Suprapubic skin (tissue), 4 donors: ENCODE data around the gene ORAI1. TPM values are rescaled to one million over a fixed set of nuclear protein-coding genes. Genes with fewer than 3 reads are reported as not detected.
A peak's percentile ranks its signal among the peaks of the same experiment; 100 is the strongest.

Experiments
- DNase-seq, 2 donors: peaks; one replicate each; pipeline ENCODE4 v3.0.0-alpha.2; 2019; ENCODE audit warnings: low spot score in 2 of 2
- H3K27ac ChIP-seq: fragments of 200-600 bp; sonication (generic); one replicate; pipeline ENCODE4 v1.5.1; 2019
- H3K27me3 ChIP-seq: fragments of 200-600 bp; sonication (generic); one replicate; pipeline ENCODE4 v1.5.1; 2019
- H3K36me3 ChIP-seq: fragments of 200-600 bp; sonication (generic); one replicate; pipeline ENCODE4 v1.5.1; 2019
- H3K4me1 ChIP-seq: fragments of 200-600 bp; sonication (generic); one replicate; pipeline ENCODE4 v1.5.1; 2019
- H3K4me3 ChIP-seq: fragments of 200-600 bp; sonication (generic); one replicate; pipeline ENCODE4 v1.5.1; 2019; ENCODE audit warnings: mild to moderate bottlenecking
- H3K9me3 ChIP-seq: fragments of 200-600 bp; sonication (generic); one replicate; pipeline ENCODE4 v1.5.1; 2019
- CTCF ChIP-seq, 2 donors: fragments of 200-600 bp in 1 of 2; fragments of 450-650 bp in 1 of 2; sonication (generic) in 1 of 2; IDR thresholded peaks; one replicate each; pipeline ENCODE4 v1.5.1; 2016 to 2019; ENCODE audit warnings: antibody characterized with exemption in 2 of 2, mild to moderate bottlenecking in 1 of 2, moderate library complexity in 1 of 2
- EP300 ChIP-seq: sonication (generic); formaldehyde crosslinking; IDR thresholded peaks from one replicate; pipeline ENCODE4 v1.6.1; 2017; ENCODE audit warnings: antibody characterized with exemption
- POLR2A ChIP-seq, 2 donors: fragments of 450-650 bp; IDR thresholded peaks; one replicate each; pipeline ENCODE4 v1.6.1; 2017; ENCODE audit warnings: antibody characterized with exemption in 2 of 2, mild to moderate bottlenecking in 2 of 2, moderate library complexity in 2 of 2
- POLR2AphosphoS5 ChIP-seq, 3 donors: sonication (generic); formaldehyde crosslinking; IDR thresholded peaks; one replicate each; pipeline ENCODE4 v1.6.1; 2017; ENCODE audit warnings: antibody characterized with exemption in 3 of 3
- WGBS: methylation state at CpG from one replicate; pipeline ENCODE4 v1.1.5; 2018; 5-methylcytosine and 5-hydroxymethylcytosine counted together
- total RNA-seq, 4 donors: library from RNA; depleted of rRNA; stranded (reverse); fragments of >200 nt; gene quantifications; one replicate each; pipeline ENCODE4 v1.1.0, GENCODE V29; 2016

Gene ORAI1
- total RNA-seq, 4 donors from 2014 or later, result 56.5 to 81.4 (median 71.4) TPM

- H3K4me3 ChIP-seq, result no peak overlapping the region
- TF ChIP-seq EP300, result no peak
- TF ChIP-seq CTCF (IDR thresholded peaks at IDR 0.05), result no peak
- no peak for TF ChIP-seq POLR2AphosphoS5 (IDR thresholded peaks at IDR 0.05)
- no peak for TF ChIP-seq POLR2A (IDR thresholded peaks at IDR 0.05)
- 60% methylated on average over 8 of the region's 8 CpGs for WGBS
- no peaks in the 10 kb centered on the region for H3K36me3 ChIP-seq
- DNase-seq, result no peak
- H3K9me3 ChIP-seq, result no peaks in the 10 kb centered on the region
- H3K27me3 ChIP-seq, result no peaks in the 10 kb centered on the region
- H3K27ac ChIP-seq, result peak overlapping the region; percentile 81
- peaks cover 48% of the 10 kb centered on the region for H3K4me1 ChIP-seq
Observed at GRCh38 chr12:121649819-121650353, 23.6 kb downstream of the ORAI1 start.

GRCh38 chr12:121651320-121651719 lies 25.0 kb downstream of the ORAI1 start:
- WGBS, result 86% methylated on average over 8 of the region's 8 CpGs
- Histone ChIP-seq H3K27ac (no peak overlapping the region), H3K9me3 (no peaks in the 10 kb centered on the region), H3K4me1 (peaks cover 48% of the 10 kb centered on the region), H3K36me3 (no peaks in the 10 kb centered on the region), H3K27me3 (no peaks in the 10 kb centered on the region), H3K4me3 (no peak overlapping the region)
- no peak for TF ChIP-seq CTCF (IDR thresholded peaks at IDR 0.05)
- TF ChIP-seq POLR2AphosphoS5 (IDR thresholded peaks at IDR 0.05), result no peak
- TF ChIP-seq EP300, result no peak
- no peak for TF ChIP-seq POLR2A (IDR thresholded peaks at IDR 0.05)
- no peak for DNase-seq

GRCh38 chr12:121652767-121653497 lies 26.6 kb downstream of the ORAI1 start:
- H3K27ac ChIP-seq, result peak overlapping the region; percentile 39
- TF ChIP-seq POLR2AphosphoS5 (IDR thresholded peaks at IDR 0.05) (no peak), CTCF (IDR thresholded peaks at IDR 0.05) (no peak), EP300 (no peak), POLR2A (IDR thresholded peaks at IDR 0.05) (no peak)
- WGBS, result 56% methylated on average over 13 of the region's 16 CpGs

GRCh38 chr12:121653999-121654398 lies 27.7 kb downstream of the ORAI1 start:
- no peaks in the 10 kb centered on the region for H3K9me3 ChIP-seq
- TF ChIP-seq EP300, result no peak
- no peak for TF ChIP-seq POLR2A (IDR thresholded peaks at IDR 0.05)
- no peak for TF ChIP-seq CTCF (IDR thresholded peaks at IDR 0.05)
- TF ChIP-seq POLR2AphosphoS5 (IDR thresholded peaks at IDR 0.05), result no peak
- no peaks in the 10 kb centered on the region for H3K27me3 ChIP-seq
- H3K4me3 ChIP-seq, result no peak overlapping the region
- no peaks in the 10 kb centered on the region for H3K36me3 ChIP-seq
- H3K4me1 ChIP-seq, result peaks cover 47% of the 10 kb centered on the region
- 62% methylated on average over 18 of the region's 18 CpGs for WGBS
- no peak overlapping the region for H3K27ac ChIP-seq
- DNase-seq, result no peak

More at GRCh38 chr12:121652767-121653497, 26.6 kb downstream of the ORAI1 start:
- Histone ChIP-seq H3K36me3 (no peaks in the 10 kb centered on the region), H3K27me3 (no peaks in the 10 kb centered on the region), H3K9me3 (no peaks in the 10 kb centered on the region), H3K4me3 (no peak overlapping the region), H3K4me1 (peaks cover 48% of the 10 kb centered on the region)
- DNase-seq, result no peak

- H3K4me3 ChIP-seq, result no peak overlapping the region
- no peak overlapping the region for H3K27ac ChIP-seq
- H3K27me3 ChIP-seq, result no peaks in the 10 kb centered on the region
- TF ChIP-seq POLR2A (IDR thresholded peaks at IDR 0.05) (no peak), POLR2AphosphoS5 (IDR thresholded peaks at IDR 0.05) (no peak), CTCF (IDR thresholded peaks at IDR 0.05) (no peak), EP300 (no peak)
- H3K9me3 ChIP-seq, result no peaks in the 10 kb centered on the region
- WGBS, result 93% methylated on average over 2 of the region's 2 CpGs
- peaks cover 35% of the 10 kb centered on the region for H3K4me1 ChIP-seq
- H3K36me3 ChIP-seq, result no peaks in the 10 kb centered on the region
- DNase-seq, result no peak
Observed at GRCh38 chr12:121656122-121656521, 29.8 kb downstream of the ORAI1 start.
